ENCODE data around the gene PCID2. TPM values are rescaled to one million over a fixed set of nuclear protein-coding genes. Genes with fewer than 3 reads are reported as not detected.

The PCID2 gene
- total RNA-seq, 1 experiment from 2014 or later = 64.6 TPM

- DNase-seq = no peak
- H3K9me3 ChIP-seq (replicated peaks) = no peaks in the 10 kb centered on the region
- H3K4me3 ChIP-seq = no peak overlapping the region
- H3K4me1 ChIP-seq = no peaks in the 10 kb centered on the region
- no peak overlapping the region for H3K27ac ChIP-seq
- peaks cover 8% of the 10 kb centered on the region; the same call in 1 of the 2 replicates for H3K27me3 ChIP-seq
- H3K36me3 ChIP-seq = no peaks in the 10 kb centered on the region
Measured at GRCh38 chr13:113129921-113130750, 78.3 kb downstream of the PCID2 start.

GRCh38 chr13:113129480-113129879 is 79.0 kb downstream of the PCID2 start:
- no peaks in the 10 kb centered on the region for H3K9me3 ChIP-seq (replicated peaks)
- peaks cover 4% of the 10 kb centered on the region; the same call in 1 of the 2 replicates for H3K27me3 ChIP-seq
- no peaks in the 10 kb centered on the region for H3K4me1 ChIP-seq
- no peak for DNase-seq
- H3K36me3 ChIP-seq = no peaks in the 10 kb centered on the region
- H3K27ac ChIP-seq = no peak overlapping the region
- H3K4me3 ChIP-seq = no peak overlapping the region

Other genes starting within 250 kb of the PCID2 start
- 4.4 and 4.6 TPM in 2 replicates for gene MCF2L, start 239.5 kb downstream of the PCID2 start, total RNA-seq (2014; rRNA removed; shearing (Covaris generic))
- not detected in 2 replicates for gene F7, start 102.9 kb downstream of the PCID2 start, total RNA-seq (2014; rRNA removed; shearing (Covaris generic))
- 0.16 and 0.56 TPM in 2 replicates for gene F10, start 85.9 kb downstream of the PCID2 start, total RNA-seq (2014; rRNA removed; shearing (Covaris generic))
- not detected in 2 replicates for gene PROZ, start 50.0 kb downstream of the PCID2 start, total RNA-seq (2014; rRNA removed; shearing (Covaris generic))
- 67.4 and 67.6 TPM in 2 replicates for gene CUL4A, start 944 bp upstream of the PCID2 start, total RNA-seq (2014; rRNA removed; shearing (Covaris generic))
- 62.1 and 62.6 TPM in 2 replicates for gene LAMP1, start 88.6 kb upstream of the PCID2 start, total RNA-seq (2014; rRNA removed; shearing (Covaris generic))
- 0.89 and 1.2 TPM in 2 replicates for gene GRTP1, start 155.5 kb upstream of the PCID2 start, total RNA-seq (2014; rRNA removed; shearing (Covaris generic))
- gene ADPRHL1, start 244.8 kb upstream of the PCID2 start, total RNA-seq (2014; rRNA removed; shearing (Covaris generic)) = 1.9 and 2.2 TPM in 2 replicates

Data from SJCRH30 (cell line).